GM12875 (cell line): ENCODE results near the gene KMT5B.

Experiments
- H3K4me3 ChIP-seq: one replicate; pipeline ENCODE4 v1.5.1; 2011; ENCODE audit warnings: low read depth, low read length, control low read depth
- TF ChIP-seq, protein P1 (sequence below): IDR thresholded peaks from 2 replicates; pipeline ENCODE4 v1.5.1; 2011; ENCODE audit warnings: low read depth, mild to moderate bottlenecking, control low read depth, inconsistent platforms, low read length, moderate library complexity, borderline replicate concordance; ENCODE audit not compliant: insufficient read depth

Gene KMT5B

DNA sequence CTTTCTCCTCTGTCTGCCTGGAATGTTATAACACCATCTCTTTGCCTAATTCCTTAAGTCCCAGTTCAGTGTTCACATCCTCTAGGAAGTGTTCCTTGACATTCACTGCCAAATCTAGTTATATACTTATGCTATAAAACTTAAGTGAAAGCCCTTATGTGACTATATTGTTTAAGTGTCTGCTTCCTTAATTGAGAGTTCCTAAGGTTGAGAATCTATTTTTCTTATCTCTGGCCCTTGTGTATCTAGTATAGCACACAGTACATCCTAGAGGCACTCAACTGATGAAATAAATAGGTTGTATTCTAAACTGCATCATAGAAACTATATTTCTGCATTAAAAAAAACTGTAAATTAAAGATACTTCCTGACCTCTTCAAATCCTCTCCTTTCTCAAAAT, 16.9 kb downstream of the KMT5B start:
- TF ChIP-seq, protein P1, sequence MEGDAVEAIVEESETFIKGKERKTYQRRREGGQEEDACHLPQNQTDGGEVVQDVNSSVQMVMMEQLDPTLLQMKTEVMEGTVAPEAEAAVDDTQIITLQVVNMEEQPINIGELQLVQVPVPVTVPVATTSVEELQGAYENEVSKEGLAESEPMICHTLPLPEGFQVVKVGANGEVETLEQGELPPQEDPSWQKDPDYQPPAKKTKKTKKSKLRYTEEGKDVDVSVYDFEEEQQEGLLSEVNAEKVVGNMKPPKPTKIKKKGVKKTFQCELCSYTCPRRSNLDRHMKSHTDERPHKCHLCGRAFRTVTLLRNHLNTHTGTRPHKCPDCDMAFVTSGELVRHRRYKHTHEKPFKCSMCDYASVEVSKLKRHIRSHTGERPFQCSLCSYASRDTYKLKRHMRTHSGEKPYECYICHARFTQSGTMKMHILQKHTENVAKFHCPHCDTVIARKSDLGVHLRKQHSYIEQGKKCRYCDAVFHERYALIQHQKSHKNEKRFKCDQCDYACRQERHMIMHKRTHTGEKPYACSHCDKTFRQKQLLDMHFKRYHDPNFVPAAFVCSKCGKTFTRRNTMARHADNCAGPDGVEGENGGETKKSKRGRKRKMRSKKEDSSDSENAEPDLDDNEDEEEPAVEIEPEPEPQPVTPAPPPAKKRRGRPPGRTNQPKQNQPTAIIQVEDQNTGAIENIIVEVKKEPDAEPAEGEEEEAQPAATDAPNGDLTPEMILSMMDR = no peak
- H3K4me3 ChIP-seq = no peak overlapping the region

DNA sequence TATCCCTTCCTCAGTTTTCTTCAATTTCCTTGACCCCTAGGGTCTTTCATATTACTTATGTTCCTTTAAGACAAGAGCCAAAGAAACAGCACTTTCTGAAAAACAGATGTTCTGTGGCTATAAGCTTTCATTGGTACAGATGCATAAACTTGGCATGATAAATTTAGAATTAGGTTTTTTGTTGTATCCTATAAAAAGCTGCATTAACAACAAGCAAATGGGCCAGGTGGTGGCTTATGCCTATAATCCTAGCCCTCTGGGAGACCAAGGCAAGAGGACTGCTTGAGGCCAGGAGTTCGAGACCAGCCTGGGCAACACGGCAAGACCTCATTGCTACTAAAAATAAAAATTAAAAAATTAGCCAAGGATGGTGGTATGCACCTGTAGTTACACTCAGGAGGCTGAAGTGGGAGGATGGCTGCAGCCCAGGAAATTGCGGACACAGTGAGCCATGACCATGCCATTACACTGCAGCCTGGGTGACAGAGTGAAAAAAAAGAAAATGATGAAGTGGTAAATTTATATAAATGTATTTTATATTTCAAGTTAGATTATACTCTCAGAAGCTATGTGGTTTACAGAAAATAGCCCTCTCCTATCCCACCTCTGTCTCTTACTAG, 18.3 kb downstream of the KMT5B start:
- TF ChIP-seq, protein P1 = no peak
- no peak overlapping the region for H3K4me3 ChIP-seq

DNA sequence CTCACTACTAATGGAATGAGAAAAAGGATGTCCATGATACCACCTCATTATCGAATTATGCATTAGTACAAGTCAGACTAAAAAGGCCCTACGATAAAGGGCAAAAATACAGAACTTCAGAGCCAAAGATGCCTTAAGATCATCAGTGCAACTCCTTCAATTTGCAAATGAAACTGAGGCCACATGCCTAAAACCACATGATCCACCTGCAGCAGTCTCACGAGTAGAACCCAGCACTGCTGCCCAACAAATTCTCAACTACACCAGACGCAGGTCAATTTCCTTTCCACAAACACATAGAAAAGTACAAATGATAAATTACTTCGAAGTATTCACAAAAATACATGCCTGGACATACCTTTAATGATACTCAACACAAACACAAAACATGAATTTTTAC, 20.1 kb downstream of the KMT5B start:
- TF ChIP-seq, protein P1 = no peak
- H3K4me3 ChIP-seq = no peak overlapping the region

DNA sequence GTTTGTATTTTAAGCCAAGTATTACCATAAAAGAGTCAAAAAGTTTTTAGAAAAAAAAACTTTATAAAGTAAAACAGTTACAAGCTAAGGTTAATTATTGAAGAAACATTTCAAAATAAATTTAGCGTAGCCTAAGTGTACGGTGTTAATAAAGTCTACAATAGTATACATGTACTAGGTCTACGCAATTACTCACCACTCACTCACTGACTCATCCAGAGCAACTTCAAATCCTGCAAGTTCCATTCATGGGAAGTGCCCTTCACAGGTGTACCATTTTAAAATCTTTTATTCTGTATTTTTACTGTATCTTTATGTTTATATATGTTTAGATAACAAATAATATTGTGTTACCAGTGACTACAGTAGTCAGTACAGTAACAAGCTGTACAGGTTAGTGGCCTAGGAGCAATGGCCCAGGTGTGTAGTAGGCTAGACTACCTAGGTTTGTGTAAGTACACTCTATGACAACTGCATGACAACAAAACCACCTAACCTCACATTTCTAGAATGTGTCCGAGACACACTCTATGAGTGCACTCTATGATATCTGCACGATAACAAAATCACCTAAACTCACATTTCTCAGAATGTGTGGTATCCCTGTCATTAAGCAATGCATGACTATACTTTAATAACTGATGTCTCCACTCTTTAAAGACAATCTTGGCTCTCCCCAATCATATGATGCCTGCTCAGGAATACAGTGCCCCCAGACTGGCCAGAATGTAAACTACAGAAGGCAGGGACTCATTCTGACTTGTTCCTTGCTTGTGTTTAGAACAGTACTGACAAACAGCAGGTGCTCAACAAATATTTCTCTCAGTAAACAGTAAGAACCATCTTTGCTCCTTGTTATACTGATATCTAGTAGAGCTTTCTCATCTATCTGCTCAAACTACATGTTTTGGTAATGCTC, 21.2 kb downstream of the KMT5B start:
- TF ChIP-seq, protein P1 = no peak
- H3K4me3 ChIP-seq = no peak overlapping the region

DNA sequence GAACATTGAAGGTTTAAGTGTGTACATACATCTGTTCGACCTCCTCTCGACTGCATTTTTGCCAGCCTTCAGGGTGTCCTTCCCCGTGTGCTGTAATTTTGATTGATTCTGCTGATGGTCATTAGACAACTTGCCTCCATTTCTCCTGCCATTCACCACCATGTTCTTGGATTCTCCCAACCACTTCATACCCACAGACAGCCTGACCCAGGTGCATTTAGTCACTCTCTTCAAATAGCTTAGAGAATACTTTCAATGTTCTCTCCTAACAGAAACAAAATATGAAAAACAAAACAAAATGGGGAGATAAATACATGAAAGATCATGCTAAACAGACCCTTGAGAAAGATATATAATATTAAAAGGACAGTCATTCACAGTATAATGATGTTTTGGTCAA, 23.2 kb downstream of the KMT5B start:
- H3K4me3 ChIP-seq = no peak overlapping the region
- TF ChIP-seq, protein P1 = no peak

DNA sequence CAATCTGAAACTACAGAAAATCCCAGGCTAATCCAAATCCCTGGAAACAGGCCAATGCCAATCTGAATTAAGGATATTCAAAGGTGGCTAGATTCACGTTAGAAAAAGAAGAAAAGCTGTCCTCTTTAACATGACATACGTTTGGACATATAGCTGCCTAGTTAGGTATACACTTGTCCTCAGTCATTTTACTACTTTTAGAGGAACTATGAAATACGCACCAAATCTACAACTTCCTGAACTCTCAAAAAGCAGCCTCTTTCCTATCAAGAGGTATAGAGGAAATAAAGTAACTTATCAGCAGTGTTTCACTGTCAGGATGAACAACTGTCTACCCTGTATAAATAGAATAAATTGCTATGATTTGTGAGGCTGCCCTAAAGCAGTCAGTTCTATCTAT, 24.0 kb downstream of the KMT5B start:
- TF ChIP-seq, protein P1 = no peak
- H3K4me3 ChIP-seq = no peak overlapping the region

DNA sequence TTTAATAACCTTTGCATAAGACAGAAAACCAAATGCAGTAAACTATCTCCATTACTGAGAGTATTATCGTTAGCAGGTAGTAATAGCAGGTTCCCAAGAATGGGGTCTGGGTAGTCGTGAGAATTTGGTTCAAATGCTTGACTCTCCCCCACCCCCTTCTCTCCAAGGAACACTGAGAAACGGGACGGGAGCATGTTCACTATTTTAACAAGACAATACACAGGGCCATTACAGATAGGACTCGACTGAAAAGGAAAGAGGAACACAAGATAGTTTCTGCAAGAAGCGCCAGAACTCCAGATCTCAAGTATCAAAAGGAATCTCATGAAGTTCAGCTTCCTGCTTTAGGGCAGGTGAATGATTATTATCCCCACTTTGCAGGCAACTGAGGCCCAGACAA, 27.0 kb downstream of the KMT5B start:
- TF ChIP-seq, protein P1 = no peak
- H3K4me3 ChIP-seq = no peak overlapping the region
